SJCRH30 (cell line): ENCODE results near the gene THSD4. TPM values are rescaled to one million over a fixed set of nuclear protein-coding genes. Genes with fewer than 3 reads are reported as not detected.
A peak's percentile ranks its signal among the peaks of the same experiment; 100 is the strongest.
"Not testable (repeated sequence)": the region's sequence is repeated elsewhere in the genome, so short reads cannot be mapped to it uniquely, and the experiment has no call there.

ENCODE experiments used
- DNase-seq, 2 experiments: peaks; one replicate each; pipeline ENCODE4 v3.0.0-alpha.2; 2015 to 2020
- H3K27ac ChIP-seq: fragments of 250-450 bp; sonication (Bioruptor Pico); 2 replicates; pipeline ENCODE4 v1.5.1; 2020; ENCODE audit warnings: mild to moderate bottlenecking, moderate library complexity
- H3K27me3 ChIP-seq: fragments of 250-450 bp; sonication (Bioruptor Pico); 2 replicates; pipeline ENCODE4 v1.5.1; 2020; ENCODE audit warnings: mild to moderate bottlenecking, moderate library complexity
- H3K36me3 ChIP-seq: fragments of 250-450 bp; sonication (Bioruptor Pico); 2 replicates; pipeline ENCODE4 v1.5.1; 2020; ENCODE audit warnings: mild to moderate bottlenecking, moderate library complexity
- H3K4me1 ChIP-seq: fragments of 250-450 bp; sonication (Bioruptor Pico); 2 replicates; pipeline ENCODE4 v1.5.1; 2020; ENCODE audit warnings: mild to moderate bottlenecking, moderate library complexity
- H3K4me3 ChIP-seq: fragments of 250-450 bp; sonication (Bioruptor Pico); 2 replicates; pipeline ENCODE4 v1.5.1; 2020; ENCODE audit warnings: mild to moderate bottlenecking, moderate library complexity
- H3K9me3 ChIP-seq: fragments of 250-450 bp; sonication (Bioruptor Pico); replicated peaks from 2 replicates; pipeline ENCODE4 v1.5.1; 2020; ENCODE audit warnings: mild to moderate bottlenecking, moderate library complexity
- total RNA-seq: library from RNA; depleted of rRNA; stranded (reverse); fragments of >200 nt; shearing (Covaris generic); gene quantifications from 2 replicates; pipeline ENCODE4 v1.2.3, GENCODE V29; 2014

Gene THSD4
- total RNA-seq, 1 experiment from 2014 or later = 20.7 TPM

DNA sequence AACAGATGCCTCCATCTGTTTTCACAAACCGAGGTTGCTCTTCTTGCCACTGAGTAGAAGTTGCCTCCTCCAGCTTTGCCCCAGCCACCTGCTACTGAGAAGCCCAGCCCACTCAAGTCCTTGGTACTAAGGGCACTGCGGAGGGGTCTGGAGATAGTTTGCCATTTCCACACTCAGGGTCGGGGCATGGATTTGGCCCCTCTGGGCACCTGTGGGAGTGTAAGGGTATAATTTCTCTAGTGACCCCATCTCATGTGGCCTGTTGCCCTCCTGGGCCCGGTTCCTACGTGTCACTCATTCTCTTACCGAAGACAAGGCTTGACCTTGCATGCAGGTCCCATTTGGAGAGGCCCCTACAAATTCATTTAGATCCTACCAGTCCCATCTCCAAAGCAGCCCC lies 79.0 kb downstream of the THSD4 start:
- Histone ChIP-seq H3K9me3 (no peaks in the 10 kb centered on the region), H3K27ac (no peak overlapping the region), H3K36me3 (no peaks in the 10 kb centered on the region), H3K4me3 (no peak overlapping the region), H3K4me1 (no peaks in the 10 kb centered on the region), H3K27me3 (no peaks in the 10 kb centered on the region)
- no peak for DNase-seq

DNA sequence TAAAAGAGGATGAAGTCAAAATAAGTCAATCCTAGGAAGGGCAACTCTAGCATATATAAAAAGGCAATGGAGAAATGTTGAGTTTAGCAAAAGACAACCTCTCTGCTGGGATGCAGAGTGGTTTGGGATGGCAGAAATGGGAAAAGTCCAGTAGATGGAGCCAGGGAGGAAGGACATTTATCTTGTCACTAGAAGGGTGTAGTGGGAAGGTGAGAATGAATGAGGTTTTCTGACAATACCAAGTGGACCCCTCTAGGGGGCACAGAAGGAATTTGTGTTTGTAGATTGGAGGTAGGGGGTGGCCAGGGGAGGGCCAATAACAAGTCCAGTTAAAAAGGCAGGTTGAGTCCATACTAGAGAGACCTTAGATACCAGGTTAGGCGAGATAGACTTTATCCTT lies 80.0 kb downstream of the THSD4 start:
- peak in 1 of 2 experiments; percentile 34 for DNase-seq

GRCh38 chr15:71197620-71198019 lies 82.3 kb downstream of the THSD4 start:
- Histone ChIP-seq H3K4me1 (peaks cover 22% of the 10 kb centered on the region), H3K27me3 (no peaks in the 10 kb centered on the region), H3K36me3 (no peaks in the 10 kb centered on the region)

More for the DNA sequence above, 80.0 kb downstream of the THSD4 start:
- no peaks in the 10 kb centered on the region for H3K9me3 ChIP-seq
- H3K36me3 ChIP-seq = no peaks in the 10 kb centered on the region
- no peaks in the 10 kb centered on the region for H3K27me3 ChIP-seq
- H3K27ac ChIP-seq = no peak overlapping the region
- no peak overlapping the region for H3K4me3 ChIP-seq
- H3K4me1 ChIP-seq = no peaks in the 10 kb centered on the region

GRCh38 chr15:71198846-71199245 lies 83.6 kb downstream of the THSD4 start:
- no peak for DNase-seq
- no peaks in the 10 kb centered on the region for H3K36me3 ChIP-seq
- no peak overlapping the region for H3K4me3 ChIP-seq
- H3K27me3 ChIP-seq = no peaks in the 10 kb centered on the region
- peaks cover 29% of the 10 kb centered on the region for H3K4me1 ChIP-seq
- no peak overlapping the region for H3K27ac ChIP-seq
- no peaks in the 10 kb centered on the region for H3K9me3 ChIP-seq

More at GRCh38 chr15:71197620-71198019, 82.3 kb downstream of the THSD4 start:
- no peak for DNase-seq
- H3K4me3 ChIP-seq = no peak overlapping the region
- H3K27ac ChIP-seq = no peak overlapping the region
- H3K9me3 ChIP-seq = no peaks in the 10 kb centered on the region

- no peak overlapping the region for H3K27ac ChIP-seq
- no peaks in the 10 kb centered on the region for H3K9me3 ChIP-seq
- peak in 1 of 2 experiments; percentile 29 for DNase-seq
- H3K36me3 ChIP-seq = no peaks in the 10 kb centered on the region
- peaks cover 29% of the 10 kb centered on the region for H3K4me1 ChIP-seq
- no peak overlapping the region for H3K4me3 ChIP-seq
- no peaks in the 10 kb centered on the region for H3K27me3 ChIP-seq
Observed at GRCh38 chr15:71199384-71200351, 84.4 kb downstream of the THSD4 start.

DNA sequence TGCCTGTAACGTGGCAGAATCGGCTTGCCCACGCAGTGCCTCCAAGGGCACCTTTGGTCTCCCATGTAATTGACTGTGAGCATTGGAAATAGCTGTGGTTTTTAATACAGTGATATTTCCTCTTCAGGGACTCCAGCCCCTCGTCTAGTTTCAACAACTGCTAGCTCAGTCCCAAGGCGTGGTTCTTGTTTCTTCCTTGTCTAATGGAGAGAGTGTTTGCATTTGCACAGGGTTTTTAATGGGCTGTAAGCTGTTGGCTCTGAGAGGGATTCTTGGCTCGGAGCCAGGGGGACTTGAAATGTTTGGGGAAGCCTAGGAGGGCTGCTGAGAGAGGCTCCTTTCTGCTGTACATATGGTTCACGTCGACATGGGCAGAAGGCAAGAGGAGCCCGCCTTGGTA lies 86.2 kb downstream of the THSD4 start:
- no peaks in the 10 kb centered on the region for H3K27me3 ChIP-seq
- H3K27ac ChIP-seq = peak overlapping the region; percentile 48
- H3K36me3 ChIP-seq = no peaks in the 10 kb centered on the region
- DNase-seq = peak; percentile 96 to 98
- H3K4me3 ChIP-seq = no peak overlapping the region
- peaks cover 29% of the 10 kb centered on the region for H3K4me1 ChIP-seq
- no peaks in the 10 kb centered on the region for H3K9me3 ChIP-seq

GRCh38 chr15:71202712-71203111 lies 87.4 kb downstream of the THSD4 start:
- Histone ChIP-seq H3K9me3 (no peaks in the 10 kb centered on the region), H3K27ac (peak overlapping the region; percentile 48; the same call in 1 of the 2 replicates), H3K4me1 (peaks cover 29% of the 10 kb centered on the region), H3K36me3 (no peaks in the 10 kb centered on the region), H3K27me3 (no peaks in the 10 kb centered on the region), H3K4me3 (no peak overlapping the region)
- peak; percentile 69 to 88 for DNase-seq

DNA sequence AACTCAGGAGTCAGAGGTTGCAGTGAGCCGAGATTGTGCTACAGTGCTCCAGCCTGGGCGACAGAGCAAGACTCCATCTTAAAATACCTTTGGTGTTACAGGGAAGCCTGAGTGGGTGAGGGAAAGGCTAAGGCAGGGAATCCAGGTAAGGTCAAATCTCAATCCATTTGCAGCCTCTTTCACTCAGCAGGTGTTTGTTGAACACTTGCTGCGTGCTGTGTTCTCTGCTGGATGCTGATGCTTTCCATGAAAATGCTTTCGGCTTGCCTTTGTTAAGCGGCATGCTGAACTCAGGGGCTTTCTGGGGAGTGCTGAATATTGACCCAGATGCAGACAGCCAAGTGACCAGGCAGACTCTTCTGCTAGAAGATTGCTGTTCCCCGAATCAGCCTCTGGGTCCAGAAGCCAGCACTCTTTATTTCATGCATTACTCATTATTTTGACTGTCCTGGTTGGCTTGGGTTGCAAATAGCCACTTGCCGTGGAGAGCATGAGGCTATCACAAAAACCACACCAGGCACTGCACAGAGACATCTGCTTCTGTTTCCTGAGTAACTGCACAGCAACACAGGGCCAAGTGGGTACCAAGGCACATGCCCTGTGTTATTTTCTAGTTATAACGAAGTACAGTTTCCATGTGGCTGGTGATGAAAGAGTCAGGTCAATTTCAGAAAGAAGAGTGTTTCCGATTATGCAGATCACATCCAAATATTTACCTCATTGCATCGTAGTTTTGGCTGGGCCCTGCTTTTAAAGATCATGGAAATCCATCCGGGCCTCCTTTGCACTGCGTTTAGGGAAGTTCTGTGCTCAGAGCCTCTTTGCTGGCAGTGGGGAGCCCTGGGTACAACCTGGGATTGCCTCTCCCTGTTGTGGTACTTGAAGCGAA lies 88.6 kb downstream of the THSD4 start:
- no peak for DNase-seq

GRCh38 chr15:71207141-71207540 lies 91.9 kb downstream of the THSD4 start:
- Histone ChIP-seq H3K27me3 (no peaks in the 10 kb centered on the region), H3K27ac (no peak overlapping the region), H3K4me1 (peaks cover 11% of the 10 kb centered on the region), H3K4me3 (no peak overlapping the region), H3K36me3 (no peaks in the 10 kb centered on the region), H3K9me3 (no peaks in the 10 kb centered on the region; the same call in 1 of the 2 replicates)
- DNase-seq = no peak

More for the DNA sequence above, 88.6 kb downstream of the THSD4 start:
- H3K27me3 ChIP-seq = no peaks in the 10 kb centered on the region
- no peak overlapping the region for H3K27ac ChIP-seq
- no peaks in the 10 kb centered on the region for H3K36me3 ChIP-seq
- H3K4me3 ChIP-seq = no peak overlapping the region
- H3K4me1 ChIP-seq = peaks cover 29% of the 10 kb centered on the region
- no peaks in the 10 kb centered on the region; the same call in 1 of the 2 replicates for H3K9me3 ChIP-seq

GRCh38 chr15:71212146-71212545 lies 96.9 kb downstream of the THSD4 start:
- Histone ChIP-seq H3K27ac (no peak overlapping the region), H3K27me3 (no peaks in the 10 kb centered on the region), H3K4me3 (no peak overlapping the region), H3K4me1 (no peaks in the 10 kb centered on the region), H3K36me3 (no peaks in the 10 kb centered on the region), H3K9me3 (no peaks in the 10 kb centered on the region; the same call in 1 of the 2 replicates)
- DNase-seq = no peak

DNA sequence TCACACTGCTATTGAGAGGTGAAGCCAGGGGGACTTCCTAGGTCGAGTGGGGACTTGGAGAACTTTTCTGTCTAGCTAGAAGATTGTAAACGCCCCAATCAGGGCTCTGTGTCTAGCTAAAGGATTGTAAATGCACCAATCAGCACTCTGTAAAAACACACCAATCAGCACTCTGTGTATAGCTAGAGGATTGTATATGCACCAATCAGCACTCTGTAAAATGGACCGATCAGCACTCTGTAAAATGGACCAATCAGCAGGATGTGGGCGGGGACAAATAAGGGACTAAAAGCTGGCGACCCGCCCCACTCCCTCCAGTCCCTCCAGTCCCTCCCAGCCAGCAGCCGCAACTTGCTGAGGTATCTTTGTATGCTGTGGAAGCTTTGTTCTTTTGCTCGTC lies 98.7 kb downstream of the THSD4 start:
- H3K4me1 ChIP-seq, H3K4me3 ChIP-seq, H3K36me3 ChIP-seq, H3K27me3 ChIP-seq, H3K27ac ChIP-seq, DNase-seq, H3K9me3 ChIP-seq: not testable (repeated sequence)

- no peaks in the 10 kb centered on the region for H3K27me3 ChIP-seq
- no peak for DNase-seq
- H3K36me3 ChIP-seq = no peaks in the 10 kb centered on the region
- H3K4me3 ChIP-seq = no peak overlapping the region
- no peak overlapping the region for H3K27ac ChIP-seq
- no peaks in the 10 kb centered on the region for H3K4me1 ChIP-seq
- H3K9me3 ChIP-seq = no peaks in the 10 kb centered on the region; the same call in 1 of the 2 replicates
Observed at GRCh38 chr15:71215126-71215894, 100.0 kb downstream of the THSD4 start.

- Histone ChIP-seq H3K4me1 (no peaks in the 10 kb centered on the region), H3K27me3 (no peaks in the 10 kb centered on the region), H3K36me3 (no peaks in the 10 kb centered on the region), H3K9me3 (no peaks in the 10 kb centered on the region; the same call in 1 of the 2 replicates), H3K4me3 (no peak overlapping the region), H3K27ac (no peak overlapping the region)
- no peak for DNase-seq
Observed at GRCh38 chr15:71218272-71218805, 103.1 kb downstream of the THSD4 start.

DNA sequence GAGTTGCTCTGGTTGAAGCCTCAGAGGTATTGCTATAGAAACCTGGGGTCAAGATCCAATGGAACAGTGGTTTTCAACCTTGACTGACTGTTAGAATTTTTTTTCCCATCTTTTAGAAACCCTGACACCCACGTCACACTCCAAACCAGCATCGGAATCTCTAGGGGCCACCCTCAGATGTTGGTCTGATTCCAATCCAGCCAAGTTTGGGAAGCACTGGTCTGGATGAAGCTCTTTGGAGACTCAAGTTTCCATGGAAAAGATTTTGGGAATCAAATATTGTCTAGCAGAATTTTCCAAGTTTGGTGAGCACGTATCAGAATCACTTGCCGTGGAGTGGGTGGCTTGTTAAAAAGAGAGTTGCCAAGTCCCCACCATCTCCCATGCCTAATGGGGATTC lies 103.8 kb downstream of the THSD4 start:
- DNase-seq = no peak
- Histone ChIP-seq H3K4me1 (no peaks in the 10 kb centered on the region), H3K27me3 (no peaks in the 10 kb centered on the region), H3K9me3 (no peaks in the 10 kb centered on the region; the same call in 1 of the 2 replicates), H3K27ac (no peak overlapping the region), H3K36me3 (no peaks in the 10 kb centered on the region), H3K4me3 (no peak overlapping the region)
